T1000 (cell line): ENCODE data around the gene AOAH.
"Not testable (repeated sequence)": the region's sequence is repeated elsewhere in the genome, so short reads cannot be mapped to it uniquely, and the experiment has no call there.

Source experiments
- DNase-seq: peaks from one replicate; lab custom pipeline; 2025; ENCODE audit warnings: mixed read lengths; lab: John Stamatoyannopoulos, UW

AOAH gene

DNA sequence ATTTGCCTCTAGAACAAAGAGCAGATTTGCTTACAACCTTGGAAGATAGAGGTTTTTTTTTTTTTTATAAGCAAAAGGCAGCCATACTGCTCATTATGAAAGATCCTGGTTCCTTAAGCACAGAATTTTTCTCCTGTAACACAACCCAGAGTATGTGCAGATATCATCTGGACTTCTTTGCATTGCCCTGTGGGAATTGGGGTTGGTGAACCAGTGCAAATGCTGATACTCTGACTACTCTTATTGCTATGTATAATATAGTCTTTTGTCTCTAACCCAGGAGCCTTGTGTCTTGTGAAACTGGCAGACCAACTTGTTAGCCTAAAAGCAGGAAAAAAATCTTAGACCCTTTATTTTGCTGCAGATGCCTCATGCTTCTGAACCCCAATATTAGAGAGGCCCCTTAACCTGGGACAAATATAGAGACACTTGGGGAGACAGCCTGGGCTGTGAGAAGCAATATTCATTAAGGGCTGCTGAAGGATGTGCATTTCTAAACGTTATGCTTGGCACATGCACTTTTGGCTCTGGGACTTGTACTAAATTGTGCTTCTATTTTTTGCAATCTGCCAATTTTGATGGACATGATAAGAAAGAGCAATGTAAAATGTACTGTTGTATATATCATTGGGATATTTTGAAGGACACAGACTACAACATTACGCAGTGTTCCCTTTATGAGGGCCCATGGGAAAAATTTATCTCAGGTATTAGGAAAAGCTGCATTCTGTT is 255.8 kb downstream of the AOAH start:
- DNase-seq = no peak

DNA sequence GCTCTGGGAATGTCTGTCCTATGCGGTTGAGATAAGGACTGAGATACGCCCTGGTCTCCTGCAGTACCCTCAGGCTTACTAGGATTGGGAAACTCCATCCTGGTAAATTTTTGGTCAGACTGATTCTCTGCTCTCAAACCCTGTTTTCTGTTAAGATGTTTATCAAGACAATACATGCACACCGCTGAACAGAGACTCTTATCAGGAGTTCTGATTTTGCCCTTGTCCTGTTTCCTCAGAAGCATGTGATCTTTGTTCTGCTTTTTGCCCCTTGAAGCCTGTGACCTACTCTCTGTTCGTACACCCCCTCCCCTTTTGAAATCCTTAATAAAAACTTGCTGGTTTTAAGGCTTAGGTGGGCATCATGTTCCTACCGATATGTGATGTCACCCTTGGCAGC is 258.3 kb downstream of the AOAH start:
- not testable (repeated sequence) for DNase-seq

DNA sequence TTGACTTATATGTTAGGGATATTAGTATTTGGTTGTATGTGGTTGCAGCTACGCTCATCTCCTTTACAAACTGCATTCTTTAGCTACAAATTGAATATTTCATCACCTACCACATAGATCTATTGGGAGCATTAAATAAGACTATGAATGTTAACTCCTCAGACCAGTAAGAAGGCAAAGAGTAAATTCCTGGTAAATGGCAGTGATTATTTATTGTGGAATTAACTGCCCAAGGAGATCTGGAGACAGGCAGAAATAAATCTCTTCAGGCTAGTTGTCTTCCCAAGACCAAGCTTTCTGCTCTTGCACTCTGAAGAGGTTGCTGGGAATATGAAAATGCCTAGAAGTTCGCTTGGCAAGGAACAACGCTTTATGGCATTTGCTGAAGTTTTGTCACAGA is 260.0 kb downstream of the AOAH start:
- DNase-seq = no peak
